ENCODE measurements around the gene VAPA. TPM values are rescaled to one million over a fixed set of nuclear protein-coding genes. Genes with fewer than 3 reads are reported as not detected.
"Not testable (repeated sequence)": the region's sequence is repeated elsewhere in the genome, so short reads cannot be mapped to it uniquely, and the experiment has no call there.

Gene VAPA
- total and polyA plus RNA-seq, 2 donors: 158 to 210 TPM

GRCh38 chr18:9884090-9884489 lies 29.7 kb upstream of the VAPA start:
- WGBS: 96% methylated on average over 6 of the region's 6 CpGs
- Histone ChIP-seq H3K9me3 (ENCODE audit: control insufficient read depth in 2 of 2, insufficient read depth in 1 of 2, low read length in 1 of 2) (peaks cover 0 to 4% of the 10 kb centered on the region in 2 donors), H3K36me3 (ENCODE audit: control insufficient read depth in 2 of 2, insufficient read depth in 2 of 2, low read length in 1 of 2) (no peaks in the 10 kb centered on the region), H3K4me3 (ENCODE audit: low read length in 2 of 2) (no peak overlapping the region), H3K27ac (ENCODE audit: low read depth in 1 of 2, low read length in 1 of 2) (no peak overlapping the region), H3K4me1 (ENCODE audit: control insufficient read depth in 2 of 2, insufficient read depth in 2 of 2, low read length in 2 of 2) (no peaks in the 10 kb centered on the region), H3K27me3 (ENCODE audit: control insufficient read depth in 2 of 2, insufficient read depth in 1 of 2, low read length in 1 of 2) (no peaks in the 10 kb centered on the region)
- no peak for DNase-seq (ENCODE audit: low read depth in 6 of 9, low spot score in 9 of 9)

- no peaks in the 10 kb centered on the region for H3K27me3 ChIP-seq (ENCODE audit: control insufficient read depth in 2 of 2, insufficient read depth in 1 of 2, low read length in 1 of 2)
- 95% methylated on average over 12 of the region's 12 CpGs for WGBS
- peaks cover 0 to 4% of the 10 kb centered on the region in 2 donors for H3K9me3 ChIP-seq (ENCODE audit: control insufficient read depth in 2 of 2, insufficient read depth in 1 of 2, low read length in 1 of 2)
- no peak overlapping the region for H3K27ac ChIP-seq (ENCODE audit: low read depth in 1 of 2, low read length in 1 of 2)
- H3K4me3 ChIP-seq (ENCODE audit: low read length in 2 of 2): no peak overlapping the region
- no peaks in the 10 kb centered on the region for H3K36me3 ChIP-seq (ENCODE audit: control insufficient read depth in 2 of 2, insufficient read depth in 2 of 2, low read length in 1 of 2)
- DNase-seq (ENCODE audit: low read depth in 6 of 9, low spot score in 9 of 9): no peak
- no peaks in the 10 kb centered on the region for H3K4me1 ChIP-seq (ENCODE audit: control insufficient read depth in 2 of 2, insufficient read depth in 2 of 2, low read length in 2 of 2)
Observed at GRCh38 chr18:9884532-9885140, 29.2 kb upstream of the VAPA start.

- H3K4me1 ChIP-seq (ENCODE audit: control insufficient read depth in 2 of 2, insufficient read depth in 2 of 2, low read length in 2 of 2): no peaks in the 10 kb centered on the region
- H3K36me3 ChIP-seq (ENCODE audit: control insufficient read depth in 2 of 2, insufficient read depth in 2 of 2, low read length in 1 of 2): no peaks in the 10 kb centered on the region
- WGBS: 97% methylated on average over 8 of the region's 8 CpGs
- no peak within 1 kb of the TSS for H3K27ac ChIP-seq (ENCODE audit: low read depth in 1 of 2, low read length in 1 of 2)
- no peak within 1 kb of the TSS for H3K4me3 ChIP-seq (ENCODE audit: low read length in 2 of 2)
- H3K27me3 ChIP-seq (ENCODE audit: control insufficient read depth in 2 of 2, insufficient read depth in 1 of 2, low read length in 1 of 2): no peaks in the 10 kb centered on the region
- peaks cover 0 to 4% of the 10 kb centered on the region in 2 donors for H3K9me3 ChIP-seq (ENCODE audit: control insufficient read depth in 2 of 2, insufficient read depth in 1 of 2, low read length in 1 of 2)
- DNase-seq (ENCODE audit: low read depth in 6 of 9, low spot score in 9 of 9): no peak
Observed at GRCh38 chr18:9885170-9886004, 28.4 kb upstream of the VAPA start, which contains the start of gene TXNDC2. TXNDC2 (plus strand) TSS chr18:9885973; CDS start chr18:9886681, 708 bp downstream.

DNA sequence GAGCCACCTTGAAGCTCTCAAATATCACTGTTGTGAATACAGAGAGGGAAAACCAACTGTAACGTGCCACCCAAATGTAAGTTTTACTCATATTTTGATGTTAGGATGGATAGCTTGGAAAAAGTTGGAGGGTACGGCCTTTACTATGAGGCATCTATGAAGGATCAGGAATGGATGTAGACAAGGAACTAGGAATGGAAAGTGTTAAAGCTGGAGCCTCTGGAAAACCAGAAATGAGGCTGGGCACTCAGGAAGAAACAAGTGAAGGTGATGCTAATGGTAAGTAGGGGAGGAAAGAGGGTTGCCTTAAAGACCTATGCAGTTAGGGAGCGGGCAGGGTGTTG lies 27.8 kb upstream of the VAPA start:
- no peak for DNase-seq (ENCODE audit: low read depth in 6 of 9, low spot score in 9 of 9)
- H3K36me3 ChIP-seq (ENCODE audit: control insufficient read depth in 2 of 2, insufficient read depth in 2 of 2, low read length in 1 of 2): no peaks in the 10 kb centered on the region
- no peak overlapping the region for H3K4me3 ChIP-seq (ENCODE audit: low read length in 2 of 2)
- peaks cover 0 to 4% of the 10 kb centered on the region in 2 donors for H3K9me3 ChIP-seq (ENCODE audit: control insufficient read depth in 2 of 2, insufficient read depth in 1 of 2, low read length in 1 of 2)
- WGBS: 97% methylated on average over 3 of the region's 3 CpGs
- H3K27ac ChIP-seq (ENCODE audit: low read depth in 1 of 2, low read length in 1 of 2): no peak overlapping the region
- no peaks in the 10 kb centered on the region for H3K4me1 ChIP-seq (ENCODE audit: control insufficient read depth in 2 of 2, insufficient read depth in 2 of 2, low read length in 2 of 2)
- no peaks in the 10 kb centered on the region for H3K27me3 ChIP-seq (ENCODE audit: control insufficient read depth in 2 of 2, insufficient read depth in 1 of 2, low read length in 1 of 2)

DNA sequence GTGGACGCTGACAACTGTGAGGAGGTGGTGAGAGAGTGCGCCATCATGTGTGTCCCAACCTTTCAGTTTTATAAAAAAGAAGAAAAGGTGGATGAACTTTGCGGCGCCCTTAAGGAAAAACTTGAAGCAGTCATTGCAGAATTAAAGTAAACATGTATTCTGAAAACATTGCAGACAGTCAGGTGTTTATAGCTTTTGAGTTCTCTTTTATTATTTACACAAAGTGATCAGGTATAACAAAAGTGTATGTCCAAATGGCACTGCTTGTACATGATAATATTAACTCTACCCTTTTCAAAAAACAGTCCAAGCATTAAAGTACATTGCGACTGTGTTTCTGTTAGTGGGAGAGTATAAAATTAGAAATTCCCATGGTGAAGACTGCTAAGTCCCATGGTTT lies 25.8 kb upstream of the VAPA start:
- Histone ChIP-seq H3K36me3 (ENCODE audit: control insufficient read depth in 2 of 2, insufficient read depth in 2 of 2, low read length in 1 of 2) (no peaks in the 10 kb centered on the region), H3K9me3 (ENCODE audit: control insufficient read depth in 2 of 2, insufficient read depth in 1 of 2, low read length in 1 of 2) (peaks cover 0 to 4% of the 10 kb centered on the region in 2 donors), H3K4me3 (ENCODE audit: low read length in 2 of 2) (no peak overlapping the region), H3K4me1 (ENCODE audit: control insufficient read depth in 2 of 2, insufficient read depth in 2 of 2, low read length in 2 of 2) (no peaks in the 10 kb centered on the region), H3K27ac (ENCODE audit: low read depth in 1 of 2, low read length in 1 of 2) (no peak overlapping the region), H3K27me3 (ENCODE audit: control insufficient read depth in 2 of 2, insufficient read depth in 1 of 2, low read length in 1 of 2) (no peaks in the 10 kb centered on the region)
- WGBS: 99% methylated on average over 5 of the region's 5 CpGs
- no peak for DNase-seq (ENCODE audit: low read depth in 6 of 9, low spot score in 9 of 9)

DNA sequence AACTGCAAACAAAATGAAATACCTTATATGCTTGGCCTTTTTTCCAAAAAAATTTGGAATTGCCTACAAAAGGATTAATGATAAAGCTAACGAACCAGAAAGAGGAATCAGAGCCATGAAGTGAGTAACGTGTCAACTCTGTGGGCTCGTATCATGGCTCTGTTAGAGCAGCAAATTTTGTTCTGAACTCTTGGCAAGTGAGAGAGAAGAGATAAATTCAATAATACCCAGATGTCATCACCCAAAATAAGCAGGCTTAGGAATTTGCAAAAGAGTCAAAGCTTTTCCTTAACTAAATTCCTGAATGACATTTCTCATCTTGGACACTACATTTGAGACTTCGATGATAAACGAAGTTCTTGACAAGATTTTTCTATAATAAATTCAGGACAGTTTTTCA lies 23.6 kb upstream of the VAPA start:
- no peaks in the 10 kb centered on the region for H3K27me3 ChIP-seq (ENCODE audit: control insufficient read depth in 2 of 2, insufficient read depth in 1 of 2, low read length in 1 of 2)
- DNase-seq (ENCODE audit: low read depth in 6 of 9, low spot score in 9 of 9): no peak
- no peak overlapping the region for H3K4me3 ChIP-seq (ENCODE audit: low read length in 2 of 2)
- no peak overlapping the region for H3K27ac ChIP-seq (ENCODE audit: low read depth in 1 of 2, low read length in 1 of 2)
- WGBS: 96% methylated on average over 5 of the region's 5 CpGs
- H3K4me1 ChIP-seq (ENCODE audit: control insufficient read depth in 2 of 2, insufficient read depth in 2 of 2, low read length in 2 of 2): no peaks in the 10 kb centered on the region
- no peaks in the 10 kb centered on the region for H3K36me3 ChIP-seq (ENCODE audit: control insufficient read depth in 2 of 2, insufficient read depth in 2 of 2, low read length in 1 of 2)
- H3K9me3 ChIP-seq (ENCODE audit: control insufficient read depth in 2 of 2, insufficient read depth in 1 of 2, low read length in 1 of 2): peaks cover 0 to 4% of the 10 kb centered on the region in 2 donors

DNA sequence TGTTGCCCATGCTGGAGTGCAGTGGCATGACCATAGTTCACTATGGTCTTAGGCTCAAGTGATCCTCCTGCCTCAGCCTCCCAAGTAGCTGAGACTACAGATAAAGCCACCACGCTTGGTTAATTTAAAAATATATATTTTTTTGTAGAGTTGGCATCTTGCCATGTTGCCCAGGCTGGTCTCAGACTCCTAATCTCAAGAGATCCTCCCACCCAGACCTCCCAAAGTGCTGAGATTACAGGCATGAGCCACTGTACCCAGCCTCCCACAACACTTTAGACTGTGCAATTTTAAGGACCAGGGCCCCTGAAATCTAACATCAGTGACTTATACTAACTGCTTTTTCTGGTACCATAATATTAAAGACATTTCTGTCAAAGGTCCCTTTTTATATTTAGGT lies 22.9 kb upstream of the VAPA start:
- no peak for DNase-seq (ENCODE audit: low read depth in 6 of 9, low spot score in 9 of 9)
- Histone ChIP-seq H3K4me1 (ENCODE audit: control insufficient read depth in 2 of 2, insufficient read depth in 2 of 2, low read length in 2 of 2) (no peaks in the 10 kb centered on the region), H3K9me3 (ENCODE audit: control insufficient read depth in 2 of 2, insufficient read depth in 1 of 2, low read length in 1 of 2) (peaks cover 0 to 4% of the 10 kb centered on the region in 2 donors), H3K4me3 (ENCODE audit: low read length in 2 of 2) (no peak overlapping the region), H3K27ac (ENCODE audit: low read depth in 1 of 2, low read length in 1 of 2) (no peak overlapping the region), H3K36me3 (ENCODE audit: control insufficient read depth in 2 of 2, insufficient read depth in 2 of 2, low read length in 1 of 2) (no peaks in the 10 kb centered on the region), H3K27me3 (ENCODE audit: control insufficient read depth in 2 of 2, insufficient read depth in 1 of 2, low read length in 1 of 2) (no peaks in the 10 kb centered on the region)
- 91% methylated on average over 1 of the region's 1 CpG for WGBS

GRCh38 chr18:9891515-9891914 lies 22.3 kb upstream of the VAPA start:
- H3K4me3 ChIP-seq (ENCODE audit: low read length in 2 of 2); H3K9me3 ChIP-seq (ENCODE audit: control insufficient read depth in 2 of 2, insufficient read depth in 1 of 2, low read length in 1 of 2); H3K27ac ChIP-seq (ENCODE audit: low read depth in 1 of 2, low read length in 1 of 2); H3K4me1 ChIP-seq (ENCODE audit: control insufficient read depth in 2 of 2, insufficient read depth in 2 of 2, low read length in 2 of 2); H3K27me3 ChIP-seq (ENCODE audit: control insufficient read depth in 2 of 2, insufficient read depth in 1 of 2, low read length in 1 of 2); H3K36me3 ChIP-seq (ENCODE audit: control insufficient read depth in 2 of 2, insufficient read depth in 2 of 2, low read length in 1 of 2); DNase-seq (ENCODE audit: low read depth in 6 of 9, low spot score in 9 of 9): not testable (repeated sequence)
- WGBS: 90% methylated on average over 4 of the region's 4 CpGs

GRCh38 chr18:9894454-9895068 lies 19.3 kb upstream of the VAPA start:
- Histone ChIP-seq H3K9me3 (ENCODE audit: control insufficient read depth in 2 of 2, insufficient read depth in 1 of 2, low read length in 1 of 2) (no peaks in the 10 kb centered on the region), H3K27me3 (ENCODE audit: control insufficient read depth in 2 of 2, insufficient read depth in 1 of 2, low read length in 1 of 2) (no peaks in the 10 kb centered on the region), H3K27ac (ENCODE audit: low read depth in 1 of 2, low read length in 1 of 2) (no peak overlapping the region), H3K4me1 (ENCODE audit: control insufficient read depth in 2 of 2, insufficient read depth in 2 of 2, low read length in 2 of 2) (no peaks in the 10 kb centered on the region), H3K36me3 (ENCODE audit: control insufficient read depth in 2 of 2, insufficient read depth in 2 of 2, low read length in 1 of 2) (no peaks in the 10 kb centered on the region), H3K4me3 (ENCODE audit: low read length in 2 of 2) (no peak overlapping the region)
- WGBS: 87% methylated on average over 6 of the region's 6 CpGs
- no peak for DNase-seq (ENCODE audit: low read depth in 6 of 9, low spot score in 9 of 9)
